ENCODE measurements around the gene AAMP.
A peak's percentile ranks its signal among the peaks of the same experiment; 100 is the strongest.

Gene AAMP

GRCh38 chr2:218230882-218231281, 39.1 kb downstream of the AAMP start:
- Mint-ChIP-seq H3K4me3 (peak overlapping the region; percentile 68), H3K9me3 (no peaks in the 10 kb centered on the region), H3K27ac (peak overlapping the region; percentile 84)

GRCh38 chr2:218229851-218230250, 40.1 kb downstream of the AAMP start:
- Mint-ChIP-seq H3K4me3 (peak overlapping the region; percentile 36), H3K27me3 (no peaks in the 10 kb centered on the region), H3K27ac (peak overlapping the region; percentile 23), H3K9me3 (no peaks in the 10 kb centered on the region), H3K36me3 (peaks cover 34% of the 10 kb centered on the region), H3K4me1 (peaks cover 76% of the 10 kb centered on the region)

More at GRCh38 chr2:218230882-218231281, 39.1 kb downstream of the AAMP start:
- Mint-ChIP-seq H3K36me3 (peaks cover 27% of the 10 kb centered on the region), H3K4me1 (peaks cover 71% of the 10 kb centered on the region), H3K27me3 (no peaks in the 10 kb centered on the region)

- Mint-ChIP-seq H3K9me3 (no peaks in the 10 kb centered on the region), H3K4me3 (peak overlapping the region; percentile 81), H3K27ac (peak overlapping the region; percentile 90), H3K4me1 (peaks cover 76% of the 10 kb centered on the region), H3K36me3 (peaks cover 36% of the 10 kb centered on the region), H3K27me3 (no peaks in the 10 kb centered on the region)
Measured at GRCh38 chr2:218229239-218229638, 40.7 kb downstream of the AAMP start.

GRCh38 chr2:218228366-218229090, 41.4 kb downstream of the AAMP start:
- Mint-ChIP-seq H3K27ac (peak overlapping the region; percentile 90), H3K4me1 (peaks cover 77% of the 10 kb centered on the region), H3K36me3 (peaks cover 32% of the 10 kb centered on the region), H3K27me3 (no peaks in the 10 kb centered on the region), H3K4me3 (peak overlapping the region; percentile 81), H3K9me3 (no peaks in the 10 kb centered on the region)

GRCh38 chr2:218226903-218227302, 43.0 kb downstream of the AAMP start:
- no peaks in the 10 kb centered on the region for H3K9me3 Mint-ChIP-seq
- peak overlapping the region; percentile 5 for H3K4me3 Mint-ChIP-seq
- peaks cover 31% of the 10 kb centered on the region for H3K36me3 Mint-ChIP-seq
- H3K27me3 Mint-ChIP-seq: no peaks in the 10 kb centered on the region
- peak overlapping the region; percentile 76 for H3K27ac Mint-ChIP-seq
- H3K4me1 Mint-ChIP-seq: peaks cover 85% of the 10 kb centered on the region

- Mint-ChIP-seq H3K27me3 (no peaks in the 10 kb centered on the region), H3K36me3 (peaks cover 30% of the 10 kb centered on the region), H3K4me3 (peak overlapping the region; percentile 83), H3K9me3 (no peaks in the 10 kb centered on the region), H3K27ac (peak overlapping the region; percentile 97), H3K4me1 (peaks cover 91% of the 10 kb centered on the region)
Measured at GRCh38 chr2:218224186-218224585, 45.8 kb downstream of the AAMP start.

- Mint-ChIP-seq H3K9me3 (no peaks in the 10 kb centered on the region), H3K4me3 (peak overlapping the region; percentile 98), H3K36me3 (peaks cover 27% of the 10 kb centered on the region), H3K27me3 (no peaks in the 10 kb centered on the region), H3K27ac (peak overlapping the region; percentile 97), H3K4me1 (peaks cover 84% of the 10 kb centered on the region)
Measured at GRCh38 chr2:218223046-218223445, 46.9 kb downstream of the AAMP start.

- peak overlapping the region; percentile 98 for H3K27ac Mint-ChIP-seq
- H3K36me3 Mint-ChIP-seq: peaks cover 27% of the 10 kb centered on the region
- peak overlapping the region; percentile 98 for H3K4me3 Mint-ChIP-seq
- H3K4me1 Mint-ChIP-seq: peaks cover 78% of the 10 kb centered on the region
- no peaks in the 10 kb centered on the region for H3K9me3 Mint-ChIP-seq
- no peaks in the 10 kb centered on the region for H3K27me3 Mint-ChIP-seq
Measured at GRCh38 chr2:218221000-218221399, 48.9 kb downstream of the AAMP start.

GRCh38 chr2:218219934-218220333, 50.0 kb downstream of the AAMP start:
- Mint-ChIP-seq H3K9me3 (no peaks in the 10 kb centered on the region), H3K27ac (peak overlapping the region; percentile 98), H3K27me3 (no peaks in the 10 kb centered on the region), H3K4me1 (peaks cover 69% of the 10 kb centered on the region), H3K4me3 (peak overlapping the region; percentile 98), H3K36me3 (peaks cover 20% of the 10 kb centered on the region)

- Mint-ChIP-seq H3K27me3 (no peaks in the 10 kb centered on the region), H3K36me3 (peaks cover 18% of the 10 kb centered on the region), H3K4me1 (peaks cover 58% of the 10 kb centered on the region), H3K4me3 (peak overlapping the region; percentile 98), H3K27ac (peak overlapping the region; percentile 98), H3K9me3 (no peaks in the 10 kb centered on the region)
Measured at GRCh38 chr2:218218268-218219185, 51.4 kb downstream of the AAMP start.

GRCh38 chr2:218217360-218218267, 52.3 kb downstream of the AAMP start:
- Mint-ChIP-seq H3K4me3 (peak overlapping the region; percentile 98), H3K36me3 (peaks cover 15% of the 10 kb centered on the region), H3K4me1 (peaks cover 49% of the 10 kb centered on the region), H3K9me3 (no peaks in the 10 kb centered on the region), H3K27me3 (no peaks in the 10 kb centered on the region), H3K27ac (peak overlapping the region; percentile 98)

- Mint-ChIP-seq H3K27me3 (no peaks in the 10 kb centered on the region), H3K9me3 (no peaks in the 10 kb centered on the region), H3K36me3 (peaks cover 15% of the 10 kb centered on the region), H3K4me3 (peak within 1 kb of the TSS; percentile 98), H3K4me1 (peaks cover 41% of the 10 kb centered on the region), H3K27ac (peak within 1 kb of the TSS; percentile 98)
Measured at GRCh38 chr2:218216674-218217359, 53.1 kb downstream of the AAMP start, which contains the start of gene ARPC2. ARPC2 (plus strand) TSS chr2:218217189; CDS start chr2:218217471, 282 bp downstream.

GRCh38 chr2:218216336-218216673, 53.6 kb downstream of the AAMP start:
- H3K4me1 Mint-ChIP-seq: peaks cover 36% of the 10 kb centered on the region
- H3K27ac Mint-ChIP-seq: peak overlapping the region; percentile 96
- H3K27me3 Mint-ChIP-seq: no peaks in the 10 kb centered on the region
- no peaks in the 10 kb centered on the region for H3K9me3 Mint-ChIP-seq
- peaks cover 12% of the 10 kb centered on the region for H3K36me3 Mint-ChIP-seq
- H3K4me3 Mint-ChIP-seq: peak overlapping the region; percentile 98

All from activated naive CD4-positive, alpha-beta T cell treated with anti-CD3 and anti-CD28 coated beads, Interleukin-2, amount 50 U/mL, for 24 hours (primary cell).